GM12873 (cell line): ENCODE results near the gene HUNK.

Source experiments
- CTCF ChIP-seq: IDR thresholded peaks from 2 replicates; pipeline ENCODE4 v1.5.1; 2012; ENCODE audit warnings: low read depth, mild to moderate bottlenecking, moderate library complexity, low read length, control low read depth; ENCODE audit not compliant: insufficient read depth; ENCODE audit errors: missing control alignments

The HUNK gene

GRCh38 chr21:31872072-31872451 lies 758 bp upstream of the HUNK start:
- no peak for TF ChIP-seq CTCF

GRCh38 chr21:31873275-31873695 lies 465 bp downstream of the HUNK start:
- TF ChIP-seq CTCF, result no peak

- peak; percentile 47 for TF ChIP-seq CTCF
Observed at GRCh38 chr21:31873696-31874599, 1.1 kb downstream of the HUNK start.

- TF ChIP-seq CTCF, result no peak
Observed at GRCh38 chr21:31874812-31875212, 2.0 kb downstream of the HUNK start.

GRCh38 chr21:31875496-31876015 lies 2.7 kb downstream of the HUNK start:
- no peak for TF ChIP-seq CTCF

- TF ChIP-seq CTCF, result no peak
Observed at GRCh38 chr21:31877463-31877957, 4.7 kb downstream of the HUNK start.

- TF ChIP-seq CTCF, result no peak
Observed at GRCh38 chr21:31878831-31879230, 6.0 kb downstream of the HUNK start.
